ENCODE data around the gene ASPM. TPM values are rescaled to one million over a fixed set of nuclear protein-coding genes. Genes with fewer than 3 reads are reported as not detected.

The ASPM gene
- total RNA-seq, 1 experiment from 2014 or later, result 41.9 TPM

- ChIA-PET CTCF (no interaction called here), POLR2A (no interaction called here)
- Mint-ChIP-seq H3K9me3 (ENCODE audit: unreplicated experiment) (no peaks in the 10 kb centered on the region), H3K27ac (ENCODE audit: unreplicated experiment) (no peak overlapping the region), H3K36me3 (ENCODE audit: insufficient read depth, unreplicated experiment) (peaks cover 32% of the 10 kb centered on the region), H3K27me3 (ENCODE audit: insufficient read depth, unreplicated experiment) (no peaks in the 10 kb centered on the region), H3K4me1 (ENCODE audit: low read depth, unreplicated experiment) (no peaks in the 10 kb centered on the region), H3K4me3 (ENCODE audit: unreplicated experiment) (no peak overlapping the region)
- DNase-seq, result no peak
- H3K4me3 ChIP-seq (ENCODE audit: low read depth, low read length), result no peak overlapping the region
- H3K9me3 ChIP-seq, result no peaks in the 10 kb centered on the region
- no peaks in the 10 kb centered on the region for H3K27me3 ChIP-seq (replicated peaks; ENCODE audit: control insufficient read depth, insufficient read depth, low read length)
- intact Hi-C loops (cut with micrococcal nuclease; ENCODE audit: unreplicated experiment), result no loop called here
- no TSS peak for BruUV-seq (replicated peaks)
- no peaks in the 10 kb centered on the region for H3K4me1 ChIP-seq
- H3K36me3 ChIP-seq (ENCODE audit: control insufficient read depth, insufficient read depth, low read length), result peaks cover 4% of the 10 kb centered on the region; the same call in 1 of the 2 replicates
- TF ChIP-seq CTCF (IDR thresholded peaks at IDR 0.05; ENCODE audit: insufficient read depth in 1 of 2, low read depth in 1 of 2, low read length in 1 of 2, severe bottlenecking in 1 of 2, unreplicated experiment in 1 of 2), result no peak
These were observed 43.2 kb downstream of the ASPM start for GRCh38 chr1:197103300-197103699.

- Histone ChIP-seq H3K4me1 (no peaks in the 10 kb centered on the region), H3K27me3 (replicated peaks; ENCODE audit: control insufficient read depth, insufficient read depth, low read length) (no peaks in the 10 kb centered on the region), H3K36me3 (ENCODE audit: control insufficient read depth, insufficient read depth, low read length) (peaks cover 4% of the 10 kb centered on the region; the same call in 1 of the 2 replicates), H3K4me3 (ENCODE audit: low read depth, low read length) (no peak overlapping the region), H3K9me3 (no peaks in the 10 kb centered on the region)
- H3K27ac Mint-ChIP-seq (ENCODE audit: unreplicated experiment), result no peak overlapping the region
- CTCF ChIA-PET, result no interaction called here
- BruUV-seq (replicated peaks), result no TSS peak
- H3K36me3 Mint-ChIP-seq (ENCODE audit: insufficient read depth, unreplicated experiment), result peaks cover 25% of the 10 kb centered on the region
- no peaks in the 10 kb centered on the region for H3K4me1 Mint-ChIP-seq (ENCODE audit: low read depth, unreplicated experiment)
- intact Hi-C loops (cut with micrococcal nuclease; ENCODE audit: unreplicated experiment), result no loop called here
- H3K27me3 Mint-ChIP-seq (ENCODE audit: insufficient read depth, unreplicated experiment), result no peaks in the 10 kb centered on the region
- H3K4me3 Mint-ChIP-seq (ENCODE audit: unreplicated experiment), result no peak overlapping the region
- no peaks in the 10 kb centered on the region for H3K9me3 Mint-ChIP-seq (ENCODE audit: unreplicated experiment)
- DNase-seq, result no peak
- POLR2A ChIA-PET, result no interaction called here
- TF ChIP-seq CTCF (IDR thresholded peaks at IDR 0.05; ENCODE audit: insufficient read depth in 1 of 2, low read depth in 1 of 2, low read length in 1 of 2, severe bottlenecking in 1 of 2, unreplicated experiment in 1 of 2), result no peak
These were observed 44.5 kb downstream of the ASPM start for GRCh38 chr1:197101978-197102377.

DNA sequence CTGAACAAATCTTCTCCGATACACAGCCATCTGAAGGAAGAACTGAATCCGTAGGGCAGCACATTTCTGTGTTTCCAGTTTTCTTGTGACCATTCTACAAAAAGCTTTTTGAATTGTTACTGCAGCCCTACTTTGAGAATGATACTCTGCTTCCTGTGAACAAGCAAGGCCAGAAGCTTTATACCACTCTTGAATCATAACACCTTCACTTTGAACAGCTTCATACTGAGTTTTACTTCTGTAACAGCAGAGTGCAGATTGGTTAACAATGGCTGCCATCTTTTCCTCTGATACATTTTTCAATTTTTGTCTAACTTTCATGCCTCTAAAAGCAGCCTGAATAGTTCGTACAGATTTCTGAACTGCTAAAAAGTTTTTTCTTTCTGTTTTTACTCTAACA is 45.8 kb downstream of the ASPM start:
- H3K27me3 ChIP-seq (replicated peaks; ENCODE audit: control insufficient read depth, insufficient read depth, low read length), result no peaks in the 10 kb centered on the region
- Mint-ChIP-seq H3K27me3 (ENCODE audit: insufficient read depth, unreplicated experiment) (no peaks in the 10 kb centered on the region), H3K27ac (ENCODE audit: unreplicated experiment) (no peak overlapping the region), H3K9me3 (ENCODE audit: unreplicated experiment) (no peaks in the 10 kb centered on the region), H3K36me3 (ENCODE audit: insufficient read depth, unreplicated experiment) (peaks cover 24% of the 10 kb centered on the region), H3K4me1 (ENCODE audit: low read depth, unreplicated experiment) (no peaks in the 10 kb centered on the region), H3K4me3 (ENCODE audit: unreplicated experiment) (no peak overlapping the region)
- no TSS peak for BruUV-seq (replicated peaks)
- POLR2A ChIA-PET, result no interaction called here
- no peaks in the 10 kb centered on the region for H3K4me1 ChIP-seq
- no peaks in the 10 kb centered on the region for H3K9me3 ChIP-seq
- DNase-seq, result no peak
- CTCF ChIA-PET, result no interaction called here
- no peak overlapping the region for H3K4me3 ChIP-seq (ENCODE audit: low read depth, low read length)
- H3K36me3 ChIP-seq (ENCODE audit: control insufficient read depth, insufficient read depth, low read length), result peaks cover 1% of the 10 kb centered on the region; the same call in 1 of the 2 replicates
- intact Hi-C loops (cut with micrococcal nuclease; ENCODE audit: unreplicated experiment), result no loop called here
- no peak for TF ChIP-seq CTCF (IDR thresholded peaks at IDR 0.05; ENCODE audit: insufficient read depth in 1 of 2, low read depth in 1 of 2, low read length in 1 of 2, severe bottlenecking in 1 of 2, unreplicated experiment in 1 of 2)

Data from Caco-2 (cell line).